HG02763 (cell line): ENCODE data around the gene CLNS1A.
A peak's percentile ranks its signal among the peaks of the same experiment; 100 is the strongest.
"Not testable (repeated sequence)": the region's sequence is repeated elsewhere in the genome, so short reads cannot be mapped to it uniquely, and the experiment has no call there.

Source experiments
- ATAC-seq: cut with Tn5 transposase; IDR thresholded peaks from one replicate; pipeline ENCODE4 v1.9.1; 2021; ENCODE audit warnings: mild to moderate bottlenecking, moderate library complexity; ENCODE audit not compliant: unreplicated experiment

CLNS1A gene

GRCh38 chr11:77637345-77638165 is at the start of gene CLNS1A:
Gene CLNS1A (minus strand): TSS chr11:77637794. CDS start chr11:77637714, 80 bp downstream.
- peak; percentile 93 for ATAC-seq

- no peak for ATAC-seq
Observed at GRCh38 chr11:77687088-77687487, 49.5 kb upstream of the CLNS1A start.

GRCh38 chr11:77677138-77677537 is 39.5 kb upstream of the CLNS1A start:
- no peak for ATAC-seq

GRCh38 chr11:77672264-77672663 is 34.7 kb upstream of the CLNS1A start:
- no peak for ATAC-seq

GRCh38 chr11:77669848-77670511 is 32.4 kb upstream of the CLNS1A start:
- ATAC-seq, result no peak

GRCh38 chr11:77668760-77669159 is 31.2 kb upstream of the CLNS1A start:
- ATAC-seq, result no peak

- ATAC-seq, result no peak
Observed at GRCh38 chr11:77665240-77665965, 27.8 kb upstream of the CLNS1A start.

- no peak for ATAC-seq
Observed at GRCh38 chr11:77661670-77662069, 24.1 kb upstream of the CLNS1A start.

GRCh38 chr11:77660947-77661346 is 23.4 kb upstream of the CLNS1A start:
- no peak for ATAC-seq

- no peak for ATAC-seq
Observed at GRCh38 chr11:77658213-77659013, 20.8 kb upstream of the CLNS1A start.

- no peak for ATAC-seq
Observed at GRCh38 chr11:77656362-77656761, 18.8 kb upstream of the CLNS1A start.

- ATAC-seq, result no peak
Observed at GRCh38 chr11:77654770-77655434, 17.3 kb upstream of the CLNS1A start.

GRCh38 chr11:77650123-77650522 is 12.5 kb upstream of the CLNS1A start:
- ATAC-seq, result no peak

GRCh38 chr11:77647654-77648305 is 10.2 kb upstream of the CLNS1A start:
- ATAC-seq, result no peak

- no peak for ATAC-seq
Observed at GRCh38 chr11:77644887-77645286, 7.3 kb upstream of the CLNS1A start.

GRCh38 chr11:77642228-77642627 is 4.6 kb upstream of the CLNS1A start:
- ATAC-seq, result no peak

GRCh38 chr11:77636731-77637344 is 756 bp downstream of the CLNS1A start:
- ATAC-seq, result no peak

GRCh38 chr11:77633926-77634325 is 3.7 kb downstream of the CLNS1A start:
- not testable (repeated sequence) for ATAC-seq

- ATAC-seq, result no peak
Observed at GRCh38 chr11:77630157-77630710, 7.4 kb downstream of the CLNS1A start.
